Measurements from ENCODE around the gene GASK1A.

The GASK1A gene

DNA sequence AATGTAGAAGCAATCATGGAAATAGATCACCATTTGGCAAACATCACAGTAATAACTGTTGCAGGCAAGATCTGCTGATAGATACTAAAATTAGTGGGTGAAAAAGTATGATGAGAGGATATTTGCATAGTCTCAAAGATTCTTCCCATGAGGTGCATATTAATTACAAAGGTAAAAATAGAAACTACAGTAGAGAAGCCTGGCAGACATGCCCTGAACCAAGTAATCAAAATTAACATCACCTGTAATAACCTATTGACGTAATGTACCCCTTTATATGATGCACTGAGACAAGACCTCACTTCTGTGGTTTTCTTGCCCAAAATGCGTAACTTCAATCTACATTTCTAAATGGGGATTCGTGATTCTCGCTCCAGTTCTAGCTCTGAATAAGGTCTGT, 112.4 kb downstream of the GASK1A start:
- Histone ChIP-seq H3K27me3 (ENCODE audit: control insufficient read depth, insufficient read depth, low read length) (no peaks in the 10 kb centered on the region), H3K4me1 (ENCODE audit: control insufficient read depth, insufficient read depth, low read length) (peaks cover 10% of the 10 kb centered on the region), H3K36me3 (ENCODE audit: control insufficient read depth, insufficient read depth, low read length) (no peaks in the 10 kb centered on the region), H3K9me3 (ENCODE audit: control insufficient read depth, low read length) (no peaks in the 10 kb centered on the region), H3K9ac (ENCODE audit: low read length) (no peak overlapping the region), H3K4me3 (ENCODE audit: low read length) (no peak overlapping the region)

- Histone ChIP-seq H3K27me3 (ENCODE audit: control insufficient read depth, insufficient read depth, low read length) (no peaks in the 10 kb centered on the region), H3K9me3 (ENCODE audit: control insufficient read depth, low read length) (no peaks in the 10 kb centered on the region), H3K9ac (ENCODE audit: low read length) (no peak overlapping the region), H3K4me3 (ENCODE audit: low read length) (no peak overlapping the region), H3K36me3 (ENCODE audit: control insufficient read depth, insufficient read depth, low read length) (no peaks in the 10 kb centered on the region), H3K4me1 (ENCODE audit: control insufficient read depth, insufficient read depth, low read length) (peaks cover 10% of the 10 kb centered on the region)
Measured at GRCh38 chr3:43093006-43093405, 113.9 kb downstream of the GASK1A start.

GRCh38 chr3:43093974-43094373, 114.9 kb downstream of the GASK1A start:
- Histone ChIP-seq H3K36me3 (ENCODE audit: control insufficient read depth, insufficient read depth, low read length) (no peaks in the 10 kb centered on the region), H3K27me3 (ENCODE audit: control insufficient read depth, insufficient read depth, low read length) (no peaks in the 10 kb centered on the region), H3K9ac (ENCODE audit: low read length) (no peak overlapping the region), H3K9me3 (ENCODE audit: control insufficient read depth, low read length) (no peaks in the 10 kb centered on the region), H3K4me3 (ENCODE audit: low read length) (no peak overlapping the region), H3K4me1 (ENCODE audit: control insufficient read depth, insufficient read depth, low read length) (peaks cover 10% of the 10 kb centered on the region)

GRCh38 chr3:43094381-43094780, 115.3 kb downstream of the GASK1A start:
- H3K4me1 ChIP-seq (ENCODE audit: control insufficient read depth, insufficient read depth, low read length): peaks cover 10% of the 10 kb centered on the region
- H3K9ac ChIP-seq (ENCODE audit: low read length): no peak overlapping the region
- no peak overlapping the region for H3K4me3 ChIP-seq (ENCODE audit: low read length)
- H3K27me3 ChIP-seq (ENCODE audit: control insufficient read depth, insufficient read depth, low read length): no peaks in the 10 kb centered on the region
- H3K9me3 ChIP-seq (ENCODE audit: control insufficient read depth, low read length): no peaks in the 10 kb centered on the region
- no peaks in the 10 kb centered on the region for H3K36me3 ChIP-seq (ENCODE audit: control insufficient read depth, insufficient read depth, low read length)

- Histone ChIP-seq H3K4me1 (ENCODE audit: control insufficient read depth, insufficient read depth, low read length) (peaks cover 10% of the 10 kb centered on the region), H3K4me3 (ENCODE audit: low read length) (no peak overlapping the region), H3K27me3 (ENCODE audit: control insufficient read depth, insufficient read depth, low read length) (no peaks in the 10 kb centered on the region), H3K36me3 (ENCODE audit: control insufficient read depth, insufficient read depth, low read length) (no peaks in the 10 kb centered on the region), H3K9ac (ENCODE audit: low read length) (no peak overlapping the region), H3K9me3 (ENCODE audit: control insufficient read depth, low read length) (no peaks in the 10 kb centered on the region)
Measured at GRCh38 chr3:43094851-43095250, 115.7 kb downstream of the GASK1A start.

DNA sequence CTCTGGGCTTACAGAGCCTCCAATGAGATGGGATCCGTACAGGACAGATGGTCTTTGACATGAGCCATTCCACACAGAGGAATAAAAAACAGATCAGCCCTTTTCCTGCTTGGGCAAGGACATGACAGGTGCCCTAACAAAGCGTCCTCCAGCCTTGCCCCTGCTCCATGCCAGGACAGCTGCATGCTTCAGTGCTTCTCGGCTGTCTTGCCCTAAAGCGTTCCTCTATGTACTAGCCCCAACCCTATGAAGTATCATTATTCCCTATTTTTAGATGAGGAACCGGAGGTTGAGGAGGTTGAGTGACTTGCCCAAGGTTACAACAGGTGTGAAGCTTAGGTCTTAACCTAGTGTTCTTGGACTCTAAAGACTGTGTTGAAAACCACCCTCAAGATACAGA, 116.3 kb downstream of the GASK1A start:
- H3K9ac ChIP-seq (ENCODE audit: low read length): no peak overlapping the region
- peaks cover 7% of the 10 kb centered on the region for H3K4me1 ChIP-seq (ENCODE audit: control insufficient read depth, insufficient read depth, low read length)
- H3K36me3 ChIP-seq (ENCODE audit: control insufficient read depth, insufficient read depth, low read length): no peaks in the 10 kb centered on the region
- H3K4me3 ChIP-seq (ENCODE audit: low read length): no peak overlapping the region
- no peaks in the 10 kb centered on the region for H3K9me3 ChIP-seq (ENCODE audit: control insufficient read depth, low read length)
- no peaks in the 10 kb centered on the region for H3K27me3 ChIP-seq (ENCODE audit: control insufficient read depth, insufficient read depth, low read length)

- no peak overlapping the region for H3K4me3 ChIP-seq (ENCODE audit: low read length)
- no peaks in the 10 kb centered on the region for H3K9me3 ChIP-seq (ENCODE audit: control insufficient read depth, low read length)
- no peaks in the 10 kb centered on the region for H3K4me1 ChIP-seq (ENCODE audit: control insufficient read depth, insufficient read depth, low read length)
- H3K36me3 ChIP-seq (ENCODE audit: control insufficient read depth, insufficient read depth, low read length): no peaks in the 10 kb centered on the region
- H3K27me3 ChIP-seq (ENCODE audit: control insufficient read depth, insufficient read depth, low read length): no peaks in the 10 kb centered on the region
- no peak overlapping the region for H3K9ac ChIP-seq (ENCODE audit: low read length)
Measured at GRCh38 chr3:43096761-43097160, 117.7 kb downstream of the GASK1A start.

DNA sequence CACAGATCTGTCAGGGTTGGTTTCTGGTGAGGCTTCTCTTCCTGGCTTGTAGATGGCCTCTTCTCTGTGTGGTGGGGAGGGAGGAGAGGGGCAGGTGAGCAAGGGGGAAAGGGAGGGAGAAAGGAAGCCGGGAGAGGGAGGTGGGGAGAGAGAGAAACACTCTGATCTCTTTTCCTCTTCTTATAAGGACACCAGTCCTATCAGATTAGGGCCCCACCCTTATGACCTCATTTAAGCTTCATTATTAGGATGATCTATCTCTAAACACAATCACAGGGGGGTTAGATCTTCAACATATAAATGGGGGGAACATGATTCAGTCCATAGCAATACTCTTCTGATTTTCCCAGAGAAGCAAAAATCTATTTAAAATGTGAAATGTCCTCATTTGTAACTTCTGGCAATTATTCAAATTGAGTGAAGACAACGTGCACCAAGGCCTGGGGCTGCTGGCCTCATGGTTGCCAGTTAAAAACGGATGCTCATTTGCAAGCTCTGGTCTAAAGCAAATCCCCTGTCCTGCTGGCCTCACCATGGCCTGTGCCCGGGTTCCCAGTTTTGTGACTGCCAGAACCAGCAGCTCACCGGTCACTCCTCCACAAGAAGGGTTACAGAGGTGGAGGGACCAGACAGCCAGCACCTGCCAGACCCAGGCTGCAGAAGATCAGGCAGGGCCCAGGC, 118.4 kb downstream of the GASK1A start:
- Histone ChIP-seq H3K36me3 (ENCODE audit: control insufficient read depth, insufficient read depth, low read length) (no peaks in the 10 kb centered on the region), H3K4me3 (ENCODE audit: low read length) (no peak overlapping the region), H3K27me3 (ENCODE audit: control insufficient read depth, insufficient read depth, low read length) (no peaks in the 10 kb centered on the region), H3K9ac (ENCODE audit: low read length) (no peak overlapping the region), H3K4me1 (ENCODE audit: control insufficient read depth, insufficient read depth, low read length) (no peaks in the 10 kb centered on the region), H3K9me3 (ENCODE audit: control insufficient read depth, low read length) (no peaks in the 10 kb centered on the region)

GRCh38 chr3:43098761-43099160, 119.7 kb downstream of the GASK1A start:
- Histone ChIP-seq H3K27me3 (ENCODE audit: control insufficient read depth, insufficient read depth, low read length) (no peaks in the 10 kb centered on the region), H3K9ac (ENCODE audit: low read length) (no peak overlapping the region), H3K9me3 (ENCODE audit: control insufficient read depth, low read length) (no peaks in the 10 kb centered on the region), H3K4me1 (ENCODE audit: control insufficient read depth, insufficient read depth, low read length) (no peaks in the 10 kb centered on the region), H3K36me3 (ENCODE audit: control insufficient read depth, insufficient read depth, low read length) (no peaks in the 10 kb centered on the region), H3K4me3 (ENCODE audit: low read length) (no peak overlapping the region)

GRCh38 chr3:43102773-43103480, 123.8 kb downstream of the GASK1A start:
- no peaks in the 10 kb centered on the region for H3K9me3 ChIP-seq (ENCODE audit: control insufficient read depth, low read length)
- no peak overlapping the region for H3K9ac ChIP-seq (ENCODE audit: low read length)
- H3K36me3 ChIP-seq (ENCODE audit: control insufficient read depth, insufficient read depth, low read length): no peaks in the 10 kb centered on the region
- no peaks in the 10 kb centered on the region for H3K27me3 ChIP-seq (ENCODE audit: control insufficient read depth, insufficient read depth, low read length)
- H3K4me3 ChIP-seq (ENCODE audit: low read length): no peak overlapping the region
- no peaks in the 10 kb centered on the region for H3K4me1 ChIP-seq (ENCODE audit: control insufficient read depth, insufficient read depth, low read length)

GRCh38 chr3:43104039-43104438, 124.9 kb downstream of the GASK1A start:
- H3K4me3 ChIP-seq (ENCODE audit: low read length): no peak overlapping the region
- no peaks in the 10 kb centered on the region for H3K27me3 ChIP-seq (ENCODE audit: control insufficient read depth, insufficient read depth, low read length)
- H3K4me1 ChIP-seq (ENCODE audit: control insufficient read depth, insufficient read depth, low read length): no peaks in the 10 kb centered on the region
- no peak overlapping the region for H3K9ac ChIP-seq (ENCODE audit: low read length)
- no peaks in the 10 kb centered on the region for H3K36me3 ChIP-seq (ENCODE audit: control insufficient read depth, insufficient read depth, low read length)
- H3K9me3 ChIP-seq (ENCODE audit: control insufficient read depth, low read length): no peaks in the 10 kb centered on the region

DNA sequence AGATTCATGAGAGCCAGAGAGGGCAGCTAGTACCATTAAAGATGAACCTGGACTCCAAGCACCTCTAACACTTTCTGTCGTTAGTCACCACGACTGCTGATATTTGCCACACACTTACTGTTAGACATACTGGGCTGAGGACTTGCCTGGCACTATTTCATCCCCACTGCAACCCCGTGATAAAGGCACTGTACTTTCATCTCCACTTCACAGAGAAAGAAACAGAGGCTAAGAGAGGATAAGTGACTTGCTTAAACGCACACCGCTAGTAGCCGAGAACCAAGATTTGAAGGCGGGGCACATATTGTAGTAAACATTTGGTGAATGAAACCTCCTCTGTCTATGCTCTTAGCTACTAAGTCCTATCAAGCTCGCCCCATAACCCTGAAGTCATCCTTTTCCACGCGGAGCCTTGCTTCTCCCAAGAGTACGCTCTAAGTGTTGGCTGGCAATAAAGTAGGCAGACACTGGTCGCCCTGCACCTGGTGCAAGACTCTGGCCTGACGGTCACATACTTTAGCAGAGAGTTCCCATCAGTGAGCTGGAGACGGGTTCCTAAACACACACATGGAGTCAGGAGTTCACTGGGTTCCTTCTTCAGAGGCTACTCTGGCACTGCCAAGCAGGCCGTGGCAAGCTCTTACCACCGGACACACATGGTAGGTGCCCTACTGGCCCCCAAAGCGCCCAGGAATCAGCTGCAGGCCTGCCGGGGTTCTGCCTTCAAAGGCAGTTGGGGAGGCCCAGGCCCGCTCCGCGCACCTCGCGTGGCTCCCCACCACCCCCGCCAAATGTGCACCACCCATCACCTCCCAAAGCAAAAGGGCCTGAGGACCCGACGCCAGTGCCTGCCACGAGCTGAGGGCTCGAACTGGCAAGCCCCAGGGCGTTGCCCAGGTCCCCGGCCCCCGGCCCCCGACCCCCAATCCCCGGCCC, 125.8 kb downstream of the GASK1A start:
- H3K27me3 ChIP-seq (ENCODE audit: control insufficient read depth, insufficient read depth, low read length): no peaks in the 10 kb centered on the region
- H3K36me3 ChIP-seq (ENCODE audit: control insufficient read depth, insufficient read depth, low read length): no peaks in the 10 kb centered on the region
- no peaks in the 10 kb centered on the region for H3K9me3 ChIP-seq (ENCODE audit: control insufficient read depth, low read length)
- H3K4me1 ChIP-seq (ENCODE audit: control insufficient read depth, insufficient read depth, low read length): no peaks in the 10 kb centered on the region
- H3K4me3 ChIP-seq (ENCODE audit: low read length): no peak overlapping the region
- H3K9ac ChIP-seq (ENCODE audit: low read length): peak overlapping the region; percentile 26
